Measurements from ENCODE around the gene ELAVL3.
"Not testable (repeated sequence)": the region's sequence is repeated elsewhere in the genome, so short reads cannot be mapped to it uniquely, and the experiment has no call there.

The ELAVL3 gene

DNA sequence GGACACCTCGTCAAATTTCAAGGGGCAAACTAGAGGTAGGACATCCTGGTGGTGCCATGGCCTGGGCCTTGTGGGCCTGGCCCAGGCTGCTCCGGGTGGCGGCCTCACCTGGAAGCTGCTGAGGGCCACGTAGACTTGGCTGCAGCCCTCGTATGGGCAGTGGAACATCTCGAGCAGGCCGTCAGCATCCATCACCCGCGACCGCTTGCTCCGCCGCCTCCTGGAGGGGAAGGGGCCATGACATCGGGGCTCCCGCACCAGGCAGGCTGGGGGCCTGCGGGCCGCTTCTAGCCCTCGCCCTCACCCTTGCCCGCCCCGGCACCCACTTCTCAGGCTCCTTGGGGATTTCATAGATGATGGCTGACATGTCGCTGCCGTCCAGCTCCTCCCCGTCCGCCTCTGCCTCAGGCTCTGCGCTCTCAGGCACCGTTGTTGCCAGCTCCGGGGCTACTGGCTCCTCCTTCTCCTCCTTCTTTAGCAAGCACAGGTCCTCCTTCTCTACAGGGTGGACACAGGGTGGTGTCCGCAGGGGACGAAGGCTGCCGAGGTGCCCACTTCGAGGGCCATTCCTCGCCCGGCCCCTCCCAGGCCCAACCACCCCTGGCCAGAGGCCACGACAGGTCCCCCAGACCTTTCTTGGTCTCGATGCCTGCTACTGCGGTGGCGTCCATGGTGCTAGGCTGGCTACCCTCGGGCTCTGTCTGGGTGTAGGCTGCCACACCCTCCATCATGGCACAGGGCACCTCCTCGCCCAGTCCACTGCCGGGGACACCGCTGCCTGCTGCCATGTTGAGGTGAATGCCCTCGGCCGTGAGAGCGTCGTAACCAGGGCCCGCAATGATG is 6.0 kb upstream of the ELAVL3 start:
- DNase-seq: no peak

DNA sequence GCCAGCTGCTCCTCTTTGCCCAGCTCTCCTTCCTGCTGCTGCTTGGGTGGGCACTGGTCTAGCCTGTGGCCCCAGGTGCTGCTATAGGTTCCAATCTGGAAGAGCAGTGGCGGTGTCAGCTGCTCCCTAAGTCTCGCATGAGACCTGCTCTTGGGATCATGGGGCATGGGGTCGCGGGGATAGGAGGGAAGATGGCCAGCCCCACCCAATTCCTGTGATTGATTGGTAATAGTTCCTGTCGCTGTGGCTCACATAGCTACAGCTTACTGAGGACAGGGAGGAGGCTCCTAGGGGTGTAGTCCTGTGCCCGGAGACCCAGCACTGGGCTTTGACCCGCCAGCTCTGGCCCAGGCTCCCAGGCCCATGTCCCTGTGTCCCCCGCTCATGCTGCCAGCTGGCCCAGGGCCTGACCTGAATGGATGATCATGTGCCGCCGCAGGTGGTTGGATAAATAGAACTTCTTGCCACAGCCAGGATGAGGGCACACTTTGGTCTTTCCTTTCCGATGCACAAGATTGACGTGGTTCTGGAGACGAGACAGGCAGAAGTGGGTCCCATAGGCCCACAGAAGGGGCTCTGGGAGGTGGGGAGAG is 4.5 kb upstream of the ELAVL3 start:
- DNase-seq: no peak

- DNase-seq: no peak
Observed at GRCh38 chr19:11483366-11484111, 2.7 kb upstream of the ELAVL3 start.

GRCh38 chr19:11482384-11483050 is 1.7 kb upstream of the ELAVL3 start:
- peak; percentile 66 for DNase-seq

DNA sequence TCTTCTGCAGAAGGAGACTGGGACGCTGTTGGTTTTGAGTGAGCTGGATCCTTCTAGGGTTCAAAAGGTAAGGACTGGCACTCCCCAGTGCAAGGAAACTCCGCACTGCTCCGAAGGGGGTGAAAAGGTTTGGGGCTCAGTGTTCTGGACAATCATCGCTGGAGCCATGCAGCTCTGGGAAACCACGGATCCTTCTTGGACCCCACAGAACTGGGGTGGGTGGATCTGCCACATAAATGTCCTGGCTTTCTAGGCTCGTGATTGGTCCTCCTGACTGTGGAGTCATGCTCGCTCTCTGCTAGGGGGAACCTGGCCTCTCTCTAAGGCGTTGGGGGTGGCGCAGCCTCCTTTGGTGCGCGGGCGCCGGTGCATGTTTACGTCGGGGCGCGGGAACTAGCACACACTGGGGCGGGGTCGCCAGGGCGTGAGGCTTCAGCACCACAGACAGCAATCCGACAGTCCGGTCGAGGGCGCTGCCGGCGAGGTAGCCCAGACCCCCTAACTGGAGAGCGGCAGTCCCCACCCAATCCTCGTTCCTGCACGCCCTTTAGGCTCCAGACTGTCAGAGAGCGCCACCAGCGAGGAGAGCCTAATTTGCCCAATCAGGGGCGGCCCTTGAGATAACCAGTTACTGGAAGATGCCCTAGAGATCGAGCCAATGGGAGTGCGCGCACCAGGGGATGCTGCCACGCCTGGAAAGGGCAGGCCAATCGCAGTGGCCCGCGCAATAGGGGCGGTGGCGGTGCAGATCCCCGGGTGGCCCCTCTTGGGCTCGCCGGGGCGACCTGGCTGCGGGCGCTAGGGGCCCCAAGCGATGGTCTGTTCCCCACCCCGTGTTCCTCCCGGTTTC is 913 bp upstream of the ELAVL3 start:
- DNase-seq: peak; percentile 24

DNA sequence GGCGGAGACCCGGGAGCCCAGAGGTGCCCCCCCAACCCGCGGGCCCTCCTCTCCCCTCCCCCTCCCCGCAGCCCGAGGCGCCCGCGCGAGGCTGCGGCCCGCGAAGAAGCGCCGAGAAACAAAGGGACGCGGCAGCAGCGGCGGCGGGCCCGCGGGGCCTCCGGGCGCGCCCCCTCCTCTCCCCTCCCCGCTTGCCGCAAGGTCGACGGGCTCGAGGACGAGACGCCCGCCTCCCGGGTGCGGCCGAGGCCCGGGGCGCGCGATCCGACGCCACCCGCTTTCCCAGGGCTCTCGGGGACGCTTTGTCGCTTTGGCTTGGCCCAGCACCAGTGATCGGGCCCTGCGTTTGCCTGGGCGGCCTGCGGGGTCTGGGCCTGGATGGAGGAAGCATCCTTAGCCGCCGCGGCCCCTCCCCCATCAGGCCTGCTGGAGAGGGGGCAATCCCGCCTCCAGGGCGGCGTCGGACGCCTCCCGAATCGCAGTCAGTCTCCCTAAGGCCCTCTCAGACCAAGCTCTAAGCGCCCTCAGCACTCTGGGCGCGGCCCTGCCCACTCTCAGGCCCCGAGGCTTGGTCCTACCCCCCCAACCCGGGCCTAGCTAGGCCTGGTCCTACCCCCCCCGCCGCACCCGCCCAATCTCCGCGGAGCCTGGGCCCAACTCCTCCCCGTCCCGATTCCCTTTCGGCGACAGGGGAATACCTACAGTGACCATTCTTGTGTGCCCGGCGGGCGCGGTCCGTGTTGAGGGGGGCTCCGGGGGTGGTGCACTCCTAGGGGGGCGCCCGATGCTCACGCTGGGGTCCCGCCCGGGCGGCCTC is 740 bp downstream of the ELAVL3 start:
- no peak for DNase-seq

DNA sequence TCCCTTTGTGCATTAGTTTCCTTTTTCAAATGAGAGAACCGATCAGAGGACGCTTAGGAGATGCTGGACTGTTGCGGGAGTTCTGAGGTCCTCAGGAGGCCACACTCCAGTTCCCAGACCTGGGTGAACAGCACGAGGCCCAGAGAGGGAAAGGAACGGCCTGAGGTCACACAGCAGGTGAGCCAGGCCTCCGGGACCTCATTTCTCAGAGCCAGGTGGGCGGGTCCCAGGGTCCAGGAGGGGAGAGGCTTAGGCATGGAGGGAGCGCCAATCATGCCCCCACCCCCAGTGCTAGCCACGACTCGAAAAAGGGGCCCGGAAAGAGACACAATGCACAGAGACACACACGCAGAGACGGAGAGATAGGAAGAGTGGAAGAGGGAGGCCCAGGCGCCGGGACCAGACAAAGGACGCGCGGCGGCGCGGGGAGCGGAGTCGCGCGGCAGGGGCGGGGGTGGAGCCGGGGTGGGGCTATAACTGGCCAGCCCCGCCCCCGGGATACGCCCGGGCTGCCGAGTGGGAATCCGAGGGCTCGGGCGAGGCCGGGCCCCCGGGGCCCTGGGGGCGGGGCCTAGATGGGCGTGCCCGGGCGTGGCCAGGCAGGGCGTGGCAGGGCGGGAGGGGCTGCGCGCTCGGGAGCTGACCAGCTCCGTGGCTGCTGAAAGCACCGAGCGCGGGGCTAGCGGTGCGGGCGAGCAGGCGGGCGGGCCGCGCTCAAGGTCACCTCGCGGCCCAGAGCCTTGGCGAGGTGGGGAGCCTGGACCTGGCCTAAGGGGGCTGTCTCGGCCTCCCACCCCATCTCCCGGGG is 1.6 kb downstream of the ELAVL3 start:
- no peak for DNase-seq

DNA sequence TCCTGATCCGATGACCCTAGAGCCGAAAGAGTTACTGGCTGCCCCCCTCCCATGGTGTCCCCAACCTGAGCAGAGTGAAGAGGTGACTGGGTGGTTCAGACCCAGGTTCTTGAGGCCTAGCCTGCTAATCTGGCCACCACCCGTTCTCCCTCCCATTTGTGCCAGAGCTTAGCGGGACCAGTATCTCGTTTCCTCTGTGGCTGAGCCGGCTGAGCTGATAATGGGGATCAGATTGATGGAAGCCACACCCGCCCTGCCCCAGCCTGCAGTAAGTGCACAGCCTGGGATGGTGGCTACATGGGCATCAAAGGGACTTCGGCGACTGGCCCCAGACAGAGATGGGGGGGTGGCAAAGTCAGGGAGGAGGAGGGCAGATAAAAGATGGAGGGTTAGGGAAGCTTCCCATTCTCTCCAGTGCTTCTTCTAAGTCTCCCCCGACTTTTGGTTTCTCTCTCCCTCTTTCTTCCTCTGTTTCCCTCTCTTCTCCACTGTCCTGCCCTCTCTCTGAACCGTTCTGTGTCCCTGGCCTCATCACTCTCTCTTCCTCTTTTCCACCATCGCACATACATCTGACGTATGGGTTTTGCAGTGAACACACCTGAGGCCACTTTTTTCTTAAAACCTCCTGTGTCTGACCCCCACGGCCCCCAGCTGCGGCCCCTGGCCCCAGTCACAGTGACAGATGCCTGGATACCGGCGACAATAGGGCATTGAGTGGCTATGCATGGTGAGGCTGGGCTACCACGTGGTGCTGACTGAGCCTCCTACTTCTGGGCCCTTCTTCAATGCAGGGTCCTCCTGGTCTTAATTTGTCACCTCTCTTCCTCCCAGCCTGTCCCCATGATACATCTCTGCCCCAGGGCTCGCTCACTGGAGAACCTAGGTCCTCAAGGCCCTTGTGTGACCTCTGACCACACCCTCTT is 2.4 kb downstream of the ELAVL3 start:
- DNase-seq: no peak

- no peak for DNase-seq
Observed at GRCh38 chr19:11475861-11476260, 5.0 kb downstream of the ELAVL3 start.

GRCh38 chr19:11475343-11475742 is 5.5 kb downstream of the ELAVL3 start:
- not testable (repeated sequence) for DNase-seq

DNA sequence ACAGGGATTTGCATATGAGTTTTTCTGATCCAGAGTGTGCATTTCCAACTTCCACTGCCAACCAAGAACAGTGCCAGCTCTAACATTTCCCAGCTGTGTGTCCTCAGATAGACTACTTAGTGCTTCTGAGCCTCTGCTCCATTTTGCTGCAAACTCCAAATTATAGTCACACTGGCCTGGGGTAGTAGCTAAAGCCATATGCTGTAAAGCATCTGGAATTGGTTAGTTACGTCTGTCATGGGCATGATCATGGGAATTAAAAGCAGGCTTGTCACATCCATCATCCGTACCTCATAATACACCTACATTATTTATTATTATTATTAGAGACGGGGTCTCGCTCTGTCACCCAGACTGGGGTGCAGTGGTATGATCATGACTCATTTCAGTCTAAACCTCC is 7.1 kb downstream of the ELAVL3 start:
- no peak for DNase-seq

DNA sequence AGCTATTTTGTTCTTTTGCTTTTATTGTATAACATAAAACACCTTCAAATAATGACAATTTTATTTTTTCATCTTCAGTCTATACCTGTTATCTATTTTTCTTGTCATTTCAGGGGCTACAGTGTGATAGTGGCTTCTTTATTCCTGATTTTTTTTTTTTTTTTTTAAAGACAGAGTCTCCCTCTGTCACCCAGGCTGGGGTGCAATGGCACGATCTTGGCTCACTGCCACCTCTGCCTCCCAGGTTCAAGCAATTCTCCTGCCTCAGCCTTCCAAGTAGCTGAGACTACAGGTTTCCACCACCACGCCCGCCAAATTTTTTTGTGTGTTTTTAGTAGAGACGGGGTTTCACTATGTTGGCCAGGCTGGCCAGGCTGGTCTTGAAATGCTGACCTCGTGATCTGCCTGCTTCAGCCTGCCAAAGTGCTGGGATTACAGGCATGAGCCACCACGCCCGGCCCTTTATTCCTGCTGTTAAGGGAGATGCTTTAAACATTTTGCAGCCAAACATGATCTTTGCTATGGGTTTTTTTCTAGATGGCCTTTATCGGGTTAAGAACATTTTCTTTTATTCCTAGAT is 12.5 kb downstream of the ELAVL3 start:
- not testable (repeated sequence) for DNase-seq

DNA sequence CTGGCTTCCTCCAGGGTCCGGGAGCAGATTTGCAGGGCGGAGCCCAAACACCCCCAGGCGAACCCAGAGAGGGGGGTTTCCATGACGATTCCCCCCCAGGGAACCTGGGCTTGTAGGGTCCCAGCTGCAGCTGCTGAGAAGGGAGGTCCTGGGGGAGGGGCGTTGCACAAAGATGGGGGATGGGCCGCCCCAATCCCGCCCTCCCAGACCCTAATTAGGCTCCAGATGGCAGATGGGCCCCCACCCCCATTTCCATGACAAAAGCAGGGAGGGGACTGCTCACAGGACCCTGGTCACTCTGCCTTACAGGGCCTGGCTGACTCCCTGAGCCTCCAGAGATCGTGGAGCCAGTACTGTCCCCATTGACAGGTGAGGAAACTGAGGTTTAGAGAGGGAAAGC is 15.2 kb downstream of the ELAVL3 start:
- DNase-seq: no peak

DNA sequence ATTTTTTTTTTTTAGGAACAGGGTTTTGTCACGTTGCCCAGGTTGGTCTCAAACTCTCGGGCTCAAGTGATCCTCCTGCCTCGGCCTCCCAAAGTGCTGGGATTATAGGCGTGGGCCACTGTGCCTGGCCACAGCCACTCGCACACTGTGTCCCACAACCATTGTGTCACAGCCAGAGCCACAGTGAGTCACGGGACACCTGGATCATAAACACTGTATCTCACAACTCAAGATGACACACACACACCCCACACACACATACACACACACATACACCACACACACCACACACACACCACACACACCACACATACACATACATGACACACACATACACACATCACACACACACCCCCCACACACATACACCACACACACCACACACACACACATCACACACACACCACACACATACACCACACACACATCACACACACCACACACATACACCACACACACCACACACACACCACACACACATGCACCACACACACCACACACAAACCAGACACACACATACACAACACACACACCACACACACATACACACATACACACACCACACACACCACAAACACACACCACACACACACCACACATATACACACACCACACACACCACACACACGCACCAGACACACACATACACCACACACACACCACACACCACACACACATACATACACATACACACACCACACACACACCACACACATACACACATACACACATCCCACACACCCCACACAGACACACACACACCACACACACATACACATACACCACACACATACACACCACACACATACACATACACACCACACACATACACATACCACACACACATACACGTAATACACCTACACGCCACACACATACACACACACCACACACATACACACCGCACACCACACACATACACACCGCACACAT is 16.2 kb downstream of the ELAVL3 start:
- DNase-seq: no peak

DNA sequence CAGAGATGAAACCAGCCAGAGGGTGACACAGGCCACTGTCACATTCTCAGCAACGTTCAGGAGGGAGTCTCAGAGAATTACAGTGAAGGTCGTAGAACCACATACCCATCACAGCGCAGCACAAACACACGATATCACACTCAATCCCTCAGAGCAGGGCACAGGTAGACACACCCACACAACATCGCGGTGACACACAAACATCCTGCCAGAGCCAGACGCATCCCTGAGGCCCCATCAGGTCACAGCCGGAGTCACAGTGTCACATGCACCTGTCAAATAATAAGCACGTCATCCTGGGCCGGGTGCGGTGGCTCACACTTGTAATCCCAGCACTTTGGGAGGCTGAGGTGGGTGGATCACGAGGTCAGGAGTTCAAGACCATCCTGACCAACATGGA is 17.5 kb downstream of the ELAVL3 start:
- no peak for DNase-seq

- no peak for DNase-seq
Observed at GRCh38 chr19:11461453-11461852, 19.4 kb downstream of the ELAVL3 start.

GRCh38 chr19:11460207-11460606 is 20.6 kb downstream of the ELAVL3 start:
- DNase-seq: no peak

- DNase-seq: not testable (repeated sequence)
Observed at GRCh38 chr19:11458912-11459311, 21.9 kb downstream of the ELAVL3 start.

Measured in effector CD8-positive, alpha-beta T cell (primary cell).